HepG2 (cell line): ENCODE results near the gene CNP. TPM values are rescaled to one million over a fixed set of nuclear protein-coding genes. Genes with fewer than 3 reads are reported as not detected.

ENCODE experiments used
- BHLHE40 ChIP-seq: IDR thresholded peaks from 2 replicates; pipeline ENCODE4 v1.6.1; 2011; ENCODE audit warnings: low read length, improper control_type of control experiment
- CEBPB ChIP-seq: IDR thresholded peaks from 2 replicates; pipeline ENCODE4 v1.6.1; 2011; ENCODE audit warnings: low read depth, low read length, improper control_type of control experiment, borderline replicate concordance
- HINFP ChIP-seq: sonication (generic); formaldehyde crosslinking; IDR thresholded peaks from 2 replicates; pipeline ENCODE4 v1.4.0; 2020; ENCODE audit warnings: low read depth, mild to moderate bottlenecking, missing genetic modification reagents
- ZBTB40 ChIP-seq, 2 experiments: fragments of 450-650 bp in 1 of 2; sonication (generic) in 1 of 2; formaldehyde crosslinking in 1 of 2; IDR thresholded peaks; 2 replicates each; pipeline versions ENCODE4 v1.6.1 to v1.8.0; 2016 to 2022; ENCODE audit warnings: antibody characterized with exemption in 1 of 2, mild to moderate bottlenecking in 1 of 2, missing genetic modification reagents in 1 of 2
- ZBTB7B ChIP-seq: sonication (generic); formaldehyde crosslinking; IDR thresholded peaks from 2 replicates; pipeline ENCODE4 v1.4.0; 2020; ENCODE audit warnings: missing genetic modification reagents
- ZC3H4 ChIP-seq: sonication (generic); formaldehyde crosslinking; IDR thresholded peaks from 2 replicates; pipeline ENCODE4 v1.4.0; 2020; ENCODE audit warnings: missing genetic modification reagents, borderline replicate concordance
- ZNF142 ChIP-seq: sonication (generic); formaldehyde crosslinking; IDR thresholded peaks from 2 replicates; pipeline ENCODE4 v1.4.0; 2020; ENCODE audit warnings: missing genetic modification reagents
- polyA plus RNA-seq, 8 experiments: library from polyadenylated mRNA; depleted of rRNA in 3 of 8; stranded (reverse) in 7 of 8; unstranded in 1 of 8; fragments of >200 nt; fragmentation: Illumina TruSeq in 4 of 8; extraction: Trizol in 4 of 8; gene quantifications; 2 replicates each; pipeline versions ENCODE4 v1.2.1 to v1.2.3, GENCODE V29; 2011 to 2016; ENCODE audit warnings: low read depth in 4 of 8, missing spikeins in 1 of 8, mixed read lengths in 1 of 8; ENCODE audit not compliant: insufficient read depth in 1 of 8
- total RNA-seq, 5 experiments: library from RNA; depleted of rRNA; stranded (reverse); fragments of >200 nt; fragmentation: Illumina TruSeq; extraction: Trizol; gene quantifications; 2 replicates each; pipeline ENCODE4 v1.2.3, GENCODE V29; 2016; ENCODE audit warnings: low read depth in 1 of 5

Gene CNP
- total and polyA plus RNA-seq, 2 of the 13 experiments (the other 11 are each of a cell fraction or from before 2014, with no cell fraction given) = 97.2 to 161 TPM

- TF ChIP-seq ZNF142 (CRISPR knock-in tag) = peak; percentile 42
- TF ChIP-seq ZBTB7B (CRISPR knock-in tag) = peak; percentile 100
- peak; percentile 32; the same call in 1 of the 2 replicates for TF ChIP-seq ZBTB40 (IDR thresholded peaks at IDR 0.05)
- TF ChIP-seq ZBTB40 (CRISPR knock-in tag; IDR thresholded peaks at IDR 0.05) = peak; percentile 90
- no peak; the same call in 1 of the 2 replicates for TF ChIP-seq ZC3H4 (CRISPR knock-in tag)
- TF ChIP-seq CEBPB = no peak
- TF ChIP-seq HINFP (CRISPR knock-in tag) = 0 out of 2 replicates have a peak, but pooled peaks have one; percentile 66
- no peak for TF ChIP-seq BHLHE40
Observed at GRCh38 chr17:42016941-42017865, 50.6 kb downstream of the CNP start, which contains the start of gene DNAJC7 (continued).
